GM18520 (cell line): ENCODE results near the gene RGS6.
"Not testable (repeated sequence)": the region's sequence is repeated elsewhere in the genome, so short reads cannot be mapped to it uniquely, and the experiment has no call there.

Experiments used
- ATAC-seq: cut with Tn5 transposase; IDR thresholded peaks from one replicate; pipeline ENCODE4 v1.9.1; 2021; ENCODE audit not compliant: unreplicated experiment

RGS6 gene

GRCh38 chr14:72444701-72445100 lies 512.5 kb downstream of the RGS6 start:
- no peak for ATAC-seq

- ATAC-seq, result no peak
Measured at GRCh38 chr14:72448212-72448611, 516.0 kb downstream of the RGS6 start.

- ATAC-seq, result no peak
Measured at GRCh38 chr14:72450473-72451044, 518.3 kb downstream of the RGS6 start.

GRCh38 chr14:72451054-72451972 lies 519.1 kb downstream of the RGS6 start:
- ATAC-seq, result no peak

- ATAC-seq, result no peak
Measured at GRCh38 chr14:72452774-72453173, 520.5 kb downstream of the RGS6 start.

GRCh38 chr14:72454388-72455160 lies 522.3 kb downstream of the RGS6 start:
- no peak for ATAC-seq

GRCh38 chr14:72457641-72458040 lies 525.4 kb downstream of the RGS6 start:
- ATAC-seq, result no peak

GRCh38 chr14:72462056-72462455 lies 529.8 kb downstream of the RGS6 start:
- no peak for ATAC-seq

GRCh38 chr14:72463291-72463866 lies 531.1 kb downstream of the RGS6 start:
- no peak for ATAC-seq

- no peak for ATAC-seq
Measured at GRCh38 chr14:72464226-72464625, 532.0 kb downstream of the RGS6 start.

GRCh38 chr14:72466325-72466724 lies 534.1 kb downstream of the RGS6 start:
- ATAC-seq, result no peak

GRCh38 chr14:72471346-72471745 lies 539.1 kb downstream of the RGS6 start:
- ATAC-seq, result no peak

- ATAC-seq, result no peak
Measured at GRCh38 chr14:72472845-72473244, 540.6 kb downstream of the RGS6 start.

GRCh38 chr14:72476657-72477499 lies 544.6 kb downstream of the RGS6 start:
- peak; percentile 84 for ATAC-seq

GRCh38 chr14:72477578-72477977 lies 545.3 kb downstream of the RGS6 start:
- ATAC-seq, result not testable (repeated sequence)

GRCh38 chr14:72478471-72478893 lies 546.3 kb downstream of the RGS6 start:
- ATAC-seq, result no peak

GRCh38 chr14:72479461-72479931 lies 547.3 kb downstream of the RGS6 start:
- no peak for ATAC-seq

GRCh38 chr14:72480464-72481243 lies 548.4 kb downstream of the RGS6 start:
- no peak for ATAC-seq

GRCh38 chr14:72483311-72483710 lies 551.1 kb downstream of the RGS6 start:
- ATAC-seq, result no peak
